Progenitor cell of endocrine pancreas (in vitro differentiated cells): ENCODE data around the gene TMEM222. TPM values are rescaled to one million over a fixed set of nuclear protein-coding genes. Genes with fewer than 3 reads are reported as not detected.
A peak's percentile ranks its signal among the peaks of the same experiment; 100 is the strongest.
"Not testable (repeated sequence)": the region's sequence is repeated elsewhere in the genome, so short reads cannot be mapped to it uniquely, and the experiment has no call there.

Source experiments
- DNase-seq: peaks from one replicate; pipeline ENCODE4 v3.0.0; 2021; ENCODE audit warnings: low spot score; ENCODE audit not compliant: unreplicated experiment
- H3K27ac Mint-ChIP-seq: 2 replicates; pipeline ENCODE4 v1.8.0; 2021; ENCODE audit warnings: mild to moderate bottlenecking, moderate library complexity, mixed read lengths
- H3K27me3 Mint-ChIP-seq: 2 replicates; pipeline ENCODE4 v1.8.0; 2021; ENCODE audit warnings: mixed read lengths
- H3K36me3 Mint-ChIP-seq: 2 replicates; pipeline ENCODE4 v1.8.0; 2022; ENCODE audit warnings: mixed read lengths; ENCODE audit not compliant: insufficient read depth
- H3K4me1 Mint-ChIP-seq: 2 replicates; pipeline ENCODE4 v1.8.0; 2021; ENCODE audit warnings: low read depth, mixed read lengths
- H3K4me3 Mint-ChIP-seq: 2 replicates; pipeline ENCODE4 v1.8.0; 2021; ENCODE audit warnings: low read depth, mild to moderate bottlenecking, moderate library complexity, mixed read lengths
- H3K9me3 Mint-ChIP-seq: 2 replicates; pipeline ENCODE4 v1.8.0; 2021; ENCODE audit warnings: low read depth, mixed read lengths
- long read RNA-seq: library from polyadenylated mRNA; unstranded; transcript quantifications from one replicate; pipeline ENCODE4 v2.0.0, GENCODE V29; 2020
- total RNA-seq: library from RNA; stranded (reverse); gene quantifications from 2 replicates; pipeline ENCODE4 v1.2.1, GENCODE V29; 2021
- TF ChIP-seq, protein P1 (sequence below): fragments of 200-600 bp; sonication (generic); IDR thresholded peaks from one replicate; pipeline ENCODE4 v1.5.0; 2021; ENCODE audit warnings: antibody characterized with exemption, mild to moderate bottlenecking; ENCODE audit not compliant: unreplicated experiment

Gene TMEM222, protein sequence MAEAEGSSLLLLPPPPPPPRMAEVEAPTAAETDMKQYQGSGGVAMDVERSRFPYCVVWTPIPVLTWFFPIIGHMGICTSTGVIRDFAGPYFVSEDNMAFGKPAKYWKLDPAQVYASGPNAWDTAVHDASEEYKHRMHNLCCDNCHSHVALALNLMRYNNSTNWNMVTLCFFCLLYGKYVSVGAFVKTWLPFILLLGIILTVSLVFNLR
- total RNA-seq: 37.1 and 38.4 TPM in 2 replicates
- long read RNA-seq, transcript TMEM222-211 (6 exons, 1,613 nt): major isoform, 14 of 25 reads
- long read RNA-seq, partial matches to known transcripts: 0 of 25 reads
- long read RNA-seq, other reads (novel, unspliced or antisense): 9 of 25 reads

DNA sequence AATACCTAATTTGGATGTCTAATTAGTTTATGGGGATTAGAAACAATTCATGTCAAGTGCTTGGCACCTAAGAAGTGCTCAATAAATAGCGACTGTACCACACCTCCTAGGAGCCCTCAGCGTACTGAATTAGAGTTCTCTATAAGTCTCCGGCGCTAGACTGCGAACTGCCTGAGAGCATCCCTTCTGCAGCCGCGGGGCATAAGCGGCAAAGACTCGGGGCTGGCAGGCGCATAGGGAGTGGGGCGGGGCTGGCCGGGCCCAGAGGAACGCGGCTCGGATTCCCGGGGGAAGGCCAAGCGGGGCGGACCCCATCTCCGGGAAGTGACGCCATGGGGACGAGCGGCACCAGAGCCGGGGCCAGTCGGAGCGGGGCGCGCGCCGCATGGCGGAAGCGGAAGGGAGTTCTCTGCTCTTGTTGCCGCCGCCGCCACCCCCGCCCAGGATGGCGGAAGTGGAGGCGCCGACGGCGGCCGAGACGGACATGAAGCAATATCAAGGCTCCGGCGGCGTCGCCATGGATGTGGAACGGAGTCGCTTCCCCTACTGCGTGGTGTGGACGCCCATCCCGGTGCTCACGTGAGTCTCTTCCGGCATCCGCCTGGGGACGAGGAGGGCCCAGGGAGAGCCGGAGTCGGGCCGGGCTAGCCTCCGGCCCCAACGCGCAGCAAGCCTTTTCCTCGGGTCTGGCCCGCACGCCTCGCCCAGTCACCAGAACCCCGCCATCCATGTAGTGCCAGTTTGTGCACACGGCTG, at the start of gene TMEM222:
TMEM222 (plus strand) TSS at position 351 of the 756 bp plus-strand sequence; CDS start at position 386, 35 bp downstream.
- H3K36me3 Mint-ChIP-seq: peaks cover 5% of the 10 kb centered on the region
- DNase-seq: peak; percentile 97
- H3K27ac Mint-ChIP-seq: peak within 1 kb of the TSS; percentile 95
- H3K27me3 Mint-ChIP-seq: peaks cover 12% of the 10 kb centered on the region
- H3K4me1 Mint-ChIP-seq: peaks cover 10% of the 10 kb centered on the region
- H3K4me3 Mint-ChIP-seq: peak within 1 kb of the TSS; percentile 97
- TF ChIP-seq, protein P1, sequence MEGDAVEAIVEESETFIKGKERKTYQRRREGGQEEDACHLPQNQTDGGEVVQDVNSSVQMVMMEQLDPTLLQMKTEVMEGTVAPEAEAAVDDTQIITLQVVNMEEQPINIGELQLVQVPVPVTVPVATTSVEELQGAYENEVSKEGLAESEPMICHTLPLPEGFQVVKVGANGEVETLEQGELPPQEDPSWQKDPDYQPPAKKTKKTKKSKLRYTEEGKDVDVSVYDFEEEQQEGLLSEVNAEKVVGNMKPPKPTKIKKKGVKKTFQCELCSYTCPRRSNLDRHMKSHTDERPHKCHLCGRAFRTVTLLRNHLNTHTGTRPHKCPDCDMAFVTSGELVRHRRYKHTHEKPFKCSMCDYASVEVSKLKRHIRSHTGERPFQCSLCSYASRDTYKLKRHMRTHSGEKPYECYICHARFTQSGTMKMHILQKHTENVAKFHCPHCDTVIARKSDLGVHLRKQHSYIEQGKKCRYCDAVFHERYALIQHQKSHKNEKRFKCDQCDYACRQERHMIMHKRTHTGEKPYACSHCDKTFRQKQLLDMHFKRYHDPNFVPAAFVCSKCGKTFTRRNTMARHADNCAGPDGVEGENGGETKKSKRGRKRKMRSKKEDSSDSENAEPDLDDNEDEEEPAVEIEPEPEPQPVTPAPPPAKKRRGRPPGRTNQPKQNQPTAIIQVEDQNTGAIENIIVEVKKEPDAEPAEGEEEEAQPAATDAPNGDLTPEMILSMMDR: no peak
- H3K9me3 Mint-ChIP-seq: no peaks in the 10 kb centered on the region

DNA sequence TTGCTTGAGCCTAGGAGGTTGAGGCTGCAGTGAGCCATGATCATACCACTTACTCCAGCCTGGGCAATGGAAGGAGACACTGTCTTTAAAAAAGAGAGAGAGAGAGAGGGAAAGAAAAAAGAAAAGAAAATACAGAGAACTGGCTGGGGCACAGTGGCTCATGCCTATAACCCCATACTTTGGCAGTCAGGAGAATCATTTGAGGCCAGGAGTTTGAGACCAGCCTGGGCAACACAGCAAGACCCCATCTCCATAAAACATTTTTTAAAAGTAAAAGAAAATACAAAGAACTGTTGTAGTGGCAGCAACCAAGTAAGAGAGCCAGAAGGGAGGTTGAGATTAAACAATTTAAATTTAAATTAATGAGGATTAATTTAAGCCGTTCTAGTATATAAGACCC, 47.8 kb upstream of the TMEM222 start:
- no peaks in the 10 kb centered on the region for H3K27me3 Mint-ChIP-seq
- no peak for DNase-seq
- TF ChIP-seq, protein P1: no peak
- H3K4me3 Mint-ChIP-seq: no peak overlapping the region
- H3K4me1 Mint-ChIP-seq: no peaks in the 10 kb centered on the region
- peaks cover 31% of the 10 kb centered on the region for H3K36me3 Mint-ChIP-seq
- H3K27ac Mint-ChIP-seq: peak overlapping the region; percentile 39
- peaks cover 15% of the 10 kb centered on the region for H3K9me3 Mint-ChIP-seq

DNA sequence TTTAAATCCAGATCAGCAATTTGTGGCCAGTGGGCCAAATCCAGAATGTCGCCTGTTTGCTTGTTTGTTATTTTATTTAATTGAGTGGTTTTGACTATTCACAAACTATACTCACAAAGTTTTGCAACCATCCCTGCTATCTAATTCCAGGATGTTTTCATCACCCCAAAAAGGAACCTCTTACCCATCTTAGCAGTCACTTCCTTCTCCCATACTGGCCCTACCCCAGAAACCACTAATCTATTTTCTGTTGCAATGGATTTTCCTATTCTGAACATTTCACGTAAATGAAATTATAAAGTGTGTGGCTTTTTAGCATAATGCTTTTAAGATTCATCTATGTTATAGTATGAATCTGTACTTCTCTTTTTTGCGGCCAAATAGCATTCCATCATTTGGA, 46.3 kb upstream of the TMEM222 start:
- Mint-ChIP-seq H3K27ac (no peak overlapping the region), H3K36me3 (peaks cover 29% of the 10 kb centered on the region), H3K4me1 (no peaks in the 10 kb centered on the region), H3K27me3 (no peaks in the 10 kb centered on the region), H3K4me3 (no peak overlapping the region), H3K9me3 (peaks cover 15% of the 10 kb centered on the region)
- no peak for DNase-seq
- TF ChIP-seq, protein P1: no peak

DNA sequence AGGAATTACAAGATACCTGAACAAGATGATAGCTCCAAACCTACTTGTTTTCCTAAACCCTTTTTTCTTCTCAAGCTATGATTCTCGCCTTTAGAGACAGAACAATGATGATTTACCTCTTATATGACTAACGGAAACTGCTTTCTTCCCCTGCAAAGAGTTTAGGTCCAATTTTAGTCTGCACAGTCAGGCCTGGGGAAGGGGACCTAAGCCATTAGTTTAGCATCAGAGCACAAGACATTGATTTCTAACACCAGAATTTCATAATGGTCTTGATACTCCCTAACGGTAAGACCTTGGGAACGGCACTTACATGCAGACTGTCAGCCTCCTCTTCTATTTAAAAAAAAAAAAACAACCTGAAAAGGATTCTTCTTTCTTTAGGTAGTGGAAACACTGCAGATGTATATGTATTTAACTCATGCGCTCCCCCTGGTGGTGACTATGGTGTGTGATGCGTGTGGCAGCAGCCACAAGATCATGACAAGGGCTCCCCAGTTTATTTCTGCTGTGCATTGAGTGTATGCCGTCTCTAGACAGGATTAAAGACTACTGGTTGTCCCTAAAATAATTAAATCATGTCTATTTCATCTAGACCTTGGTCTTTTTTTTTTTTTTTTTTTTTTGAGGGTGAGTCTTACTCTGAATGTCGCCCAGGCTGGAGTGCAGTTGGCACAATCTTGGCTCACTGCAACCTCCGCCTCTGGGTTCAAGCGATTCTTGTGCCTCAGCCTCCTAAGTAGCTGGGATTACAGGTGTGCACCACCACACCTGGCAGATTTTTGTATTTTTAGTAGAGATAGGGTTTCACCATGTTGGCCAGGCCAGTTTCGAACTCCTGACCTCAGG, 37.3 kb upstream of the TMEM222 start:
- Mint-ChIP-seq H3K27me3 (no peaks in the 10 kb centered on the region), H3K4me3 (no peak overlapping the region), H3K36me3 (peaks cover 12% of the 10 kb centered on the region), H3K4me1 (peaks cover 8% of the 10 kb centered on the region), H3K27ac (no peak overlapping the region), H3K9me3 (no peaks in the 10 kb centered on the region)
- DNase-seq: peak; percentile 79
- TF ChIP-seq, protein P1: peak; percentile 88

DNA sequence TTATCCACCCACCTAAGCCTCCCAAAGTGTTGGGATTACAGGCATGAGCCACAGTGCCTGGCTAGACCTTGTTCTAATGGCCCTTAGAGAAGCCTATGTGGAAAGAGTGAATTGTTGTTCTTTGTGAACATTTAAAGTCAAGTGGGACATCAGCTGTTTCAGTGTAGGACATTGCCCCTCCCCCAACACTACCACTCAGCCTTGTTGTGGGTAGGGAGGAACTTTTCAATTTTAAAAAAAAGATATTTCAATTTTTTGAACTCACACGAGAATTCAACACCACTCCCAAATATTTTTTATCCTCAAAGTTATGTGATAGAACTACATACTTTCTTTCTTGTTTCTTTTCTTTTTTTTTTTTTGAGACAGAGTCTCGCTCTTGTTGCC, 36.7 kb upstream of the TMEM222 start:
- Mint-ChIP-seq H3K27ac (no peak overlapping the region), H3K36me3 (peaks cover 16% of the 10 kb centered on the region), H3K4me3 (no peak overlapping the region)

DNA sequence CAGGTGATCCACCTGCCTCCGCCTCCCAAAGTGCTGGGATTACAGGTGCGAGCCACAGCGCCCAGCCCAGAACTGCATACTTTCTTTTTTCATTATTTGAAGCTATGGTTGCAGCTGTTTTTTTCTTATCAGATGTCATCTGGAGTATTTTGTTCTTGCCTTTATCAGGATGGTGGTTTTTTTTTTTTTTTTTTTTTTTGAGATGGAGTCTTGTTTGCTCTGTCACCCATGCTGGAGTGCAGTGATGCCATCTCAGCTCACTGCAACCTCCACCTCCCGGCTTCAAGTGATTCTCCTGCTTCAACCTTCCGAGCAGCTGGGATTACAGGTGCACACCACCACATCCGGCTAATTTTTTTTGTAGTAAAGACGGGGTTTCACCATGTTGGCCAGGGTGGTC, 36.1 kb upstream of the TMEM222 start:
- not testable (repeated sequence) for H3K27me3 Mint-ChIP-seq, DNase-seq, H3K27ac Mint-ChIP-seq, H3K4me1 Mint-ChIP-seq, H3K9me3 Mint-ChIP-seq, H3K4me3 Mint-ChIP-seq
- peaks cover 18% of the 10 kb centered on the region for H3K36me3 Mint-ChIP-seq

More for the DNA sequence above, 36.7 kb upstream of the TMEM222 start:
- Mint-ChIP-seq H3K27me3 (no peaks in the 10 kb centered on the region), H3K4me1 (peaks cover 8% of the 10 kb centered on the region), H3K9me3 (no peaks in the 10 kb centered on the region)
- DNase-seq: no peak
- TF ChIP-seq, protein P1: no peak

DNA sequence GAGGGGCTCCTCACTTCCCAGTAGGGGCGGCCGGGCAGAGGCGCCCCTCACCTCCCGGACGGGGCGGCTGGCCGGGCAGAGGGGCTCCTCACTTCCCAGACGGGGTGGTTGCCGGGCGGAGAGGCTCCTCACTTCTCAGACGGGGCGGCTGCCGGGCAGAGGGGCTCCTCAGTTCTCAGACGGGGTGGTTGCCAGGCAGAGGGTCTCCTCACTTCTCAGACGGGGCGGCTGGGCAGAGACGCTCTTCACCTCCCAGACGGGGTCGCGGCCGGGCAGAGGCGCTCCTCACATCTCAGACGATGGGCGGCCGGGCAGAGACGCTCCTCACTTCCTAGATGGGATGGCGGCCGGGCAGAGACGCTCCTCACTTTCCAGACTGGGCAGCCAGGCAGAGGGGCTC, 32.8 kb upstream of the TMEM222 start:
- not testable (repeated sequence) for DNase-seq, H3K27ac Mint-ChIP-seq, H3K4me3 Mint-ChIP-seq, H3K27me3 Mint-ChIP-seq, H3K9me3 Mint-ChIP-seq, H3K4me1 Mint-ChIP-seq
- H3K36me3 Mint-ChIP-seq: peaks cover 14% of the 10 kb centered on the region
